ENCODE measurements around the gene FTO.

- TF ChIP-seq POLR2A (IDR thresholded peaks at IDR 0.05) (no peak), CTCF (IDR thresholded peaks at IDR 0.05) (no peak), POLR2AphosphoS5 (IDR thresholded peaks at IDR 0.05) (no peak)
Observed at GRCh38 chr16:54178478-54178976, 474.6 kb downstream of the FTO start.

All from prostate gland (tissue), 2 donors.